Epithelial cell of proximal tubule (primary cell): Measurements from ENCODE around the gene CALCOCO1. TPM values are rescaled to one million over a fixed set of nuclear protein-coding genes. Genes with fewer than 3 reads are reported as not detected.
"Not testable (repeated sequence)": the region's sequence is repeated elsewhere in the genome, so short reads cannot be mapped to it uniquely, and the experiment has no call there.

Source experiments
- DNase-seq: peaks from one replicate; pipeline ENCODE4 v3.0.0-alpha.2; 2011; ENCODE audit warnings: low read depth
- H3K4me3 ChIP-seq: 2 replicates; pipeline ENCODE4 v1.5.1; 2011; ENCODE audit warnings: low read depth, mild to moderate bottlenecking, low read length
- total RNA-seq: library from RNA; depleted of rRNA; stranded (reverse); fragments of >200 nt; gene quantifications from 2 replicates; pipeline ENCODE4 v1.2.3, GENCODE V29; 2015
- TF ChIP-seq, protein P1 (sequence below): conservative IDR thresholded peaks from 2 replicates; pipeline ENCODE4 v1.5.1; 2012; ENCODE audit warnings: low read depth, mild to moderate bottlenecking, low read length

Gene CALCOCO1
- total RNA-seq, 1 donor from 2014 or later: 41.2 TPM

GRCh38 chr12:53725824-53726223 is 1.4 kb downstream of the CALCOCO1 start:
- no peak for DNase-seq
- peak overlapping the region; percentile 90 for H3K4me3 ChIP-seq
- TF ChIP-seq, protein P1, sequence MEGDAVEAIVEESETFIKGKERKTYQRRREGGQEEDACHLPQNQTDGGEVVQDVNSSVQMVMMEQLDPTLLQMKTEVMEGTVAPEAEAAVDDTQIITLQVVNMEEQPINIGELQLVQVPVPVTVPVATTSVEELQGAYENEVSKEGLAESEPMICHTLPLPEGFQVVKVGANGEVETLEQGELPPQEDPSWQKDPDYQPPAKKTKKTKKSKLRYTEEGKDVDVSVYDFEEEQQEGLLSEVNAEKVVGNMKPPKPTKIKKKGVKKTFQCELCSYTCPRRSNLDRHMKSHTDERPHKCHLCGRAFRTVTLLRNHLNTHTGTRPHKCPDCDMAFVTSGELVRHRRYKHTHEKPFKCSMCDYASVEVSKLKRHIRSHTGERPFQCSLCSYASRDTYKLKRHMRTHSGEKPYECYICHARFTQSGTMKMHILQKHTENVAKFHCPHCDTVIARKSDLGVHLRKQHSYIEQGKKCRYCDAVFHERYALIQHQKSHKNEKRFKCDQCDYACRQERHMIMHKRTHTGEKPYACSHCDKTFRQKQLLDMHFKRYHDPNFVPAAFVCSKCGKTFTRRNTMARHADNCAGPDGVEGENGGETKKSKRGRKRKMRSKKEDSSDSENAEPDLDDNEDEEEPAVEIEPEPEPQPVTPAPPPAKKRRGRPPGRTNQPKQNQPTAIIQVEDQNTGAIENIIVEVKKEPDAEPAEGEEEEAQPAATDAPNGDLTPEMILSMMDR: no peak

- TF ChIP-seq, protein P1: no peak
- DNase-seq: no peak
- no peak overlapping the region for H3K4me3 ChIP-seq
These were observed 4.7 kb downstream of the CALCOCO1 start for GRCh38 chr12:53722450-53723041.

GRCh38 chr12:53720946-53721345 is 6.3 kb downstream of the CALCOCO1 start:
- no peak for DNase-seq

GRCh38 chr12:53719649-53720048 is 7.6 kb downstream of the CALCOCO1 start:
- no peak for DNase-seq
- TF ChIP-seq, protein P1: no peak
- no peak overlapping the region for H3K4me3 ChIP-seq

More at GRCh38 chr12:53720946-53721345, 6.3 kb downstream of the CALCOCO1 start:
- no peak overlapping the region for H3K4me3 ChIP-seq
- TF ChIP-seq, protein P1: no peak

DNA sequence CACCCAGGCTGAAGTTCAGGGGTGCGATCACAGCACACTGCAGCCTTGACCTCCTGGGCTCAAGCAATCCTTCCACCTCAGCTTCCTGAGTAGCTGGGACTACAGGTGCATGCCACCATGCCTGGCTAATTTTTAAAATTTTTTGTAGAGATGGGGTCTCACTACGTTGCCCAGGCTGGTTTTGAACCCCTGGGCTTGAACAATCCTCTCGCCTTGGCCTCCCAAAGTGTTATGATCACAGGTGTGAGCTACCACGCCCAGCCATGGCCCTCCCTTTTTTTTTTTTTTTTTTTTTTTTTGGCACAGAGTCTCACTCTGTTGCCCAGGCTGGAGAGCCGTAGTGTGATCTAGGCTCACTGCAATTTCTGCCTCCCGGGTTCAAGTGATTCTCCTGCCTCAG is 8.7 kb downstream of the CALCOCO1 start:
- H3K4me3 ChIP-seq, DNase-seq: not testable (repeated sequence)

DNA sequence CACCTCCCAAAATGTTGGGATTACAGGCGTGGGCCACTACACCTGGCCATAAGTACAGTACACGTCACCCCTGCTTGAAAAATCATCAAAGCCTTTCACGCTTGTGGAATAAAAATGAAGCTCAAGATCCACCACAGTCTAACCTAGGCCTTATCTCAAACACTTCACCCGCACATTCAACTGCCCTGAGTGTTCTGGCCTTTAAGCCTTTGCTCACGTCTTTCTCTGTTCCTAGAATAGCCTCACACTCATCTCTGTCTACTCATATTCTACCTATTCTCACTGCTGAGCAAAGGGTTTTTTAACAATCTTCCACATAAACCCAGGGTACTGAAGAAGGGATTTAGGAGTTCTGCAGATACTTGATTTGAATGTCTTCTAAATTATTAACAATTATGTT is 9.9 kb downstream of the CALCOCO1 start:
- no peak overlapping the region for H3K4me3 ChIP-seq
- no peak for DNase-seq
- TF ChIP-seq, protein P1: no peak

GRCh38 chr12:53714004-53714403 is 13.2 kb downstream of the CALCOCO1 start:
- DNase-seq: no peak
- H3K4me3 ChIP-seq: no peak overlapping the region
- TF ChIP-seq, protein P1: no peak
